WTC11 (cell line): ENCODE measurements around the gene CTNND1.

Experiments used
- ATF1 ChIP-seq: sonication (generic); formaldehyde crosslinking; IDR thresholded peaks from 2 replicates; pipeline ENCODE4 v1.8.1; 2023; ENCODE audit warnings: mild to moderate bottlenecking, moderate library complexity, missing genetic modification reagents
- CREM ChIP-seq: sonication (generic); formaldehyde crosslinking; IDR thresholded peaks from 2 replicates; pipeline ENCODE4 v1.8.1; 2022; ENCODE audit warnings: mild to moderate bottlenecking, missing genetic modification reagents, moderate library complexity
- MAX ChIP-seq: sonication (generic); formaldehyde crosslinking; IDR thresholded peaks from 2 replicates; pipeline ENCODE4 v1.8.0; 2022; ENCODE audit warnings: mild to moderate bottlenecking, missing genetic modification reagents
- NR2C2 ChIP-seq: sonication (generic); formaldehyde crosslinking; IDR thresholded peaks from 2 replicates; pipeline ENCODE4 v1.8.0; 2022; ENCODE audit warnings: mild to moderate bottlenecking, missing genetic modification reagents
- TF ChIP-seq, protein P1 (sequence below): fragments of 200-600 bp; IDR thresholded peaks from 2 replicates; pipeline ENCODE4 v1.8.0; 2022; ENCODE audit warnings: antibody characterized with exemption

GRCh38 chr11:57744357-57744756, 17.2 kb upstream of the CTNND1 start:
- TF ChIP-seq, protein P1, sequence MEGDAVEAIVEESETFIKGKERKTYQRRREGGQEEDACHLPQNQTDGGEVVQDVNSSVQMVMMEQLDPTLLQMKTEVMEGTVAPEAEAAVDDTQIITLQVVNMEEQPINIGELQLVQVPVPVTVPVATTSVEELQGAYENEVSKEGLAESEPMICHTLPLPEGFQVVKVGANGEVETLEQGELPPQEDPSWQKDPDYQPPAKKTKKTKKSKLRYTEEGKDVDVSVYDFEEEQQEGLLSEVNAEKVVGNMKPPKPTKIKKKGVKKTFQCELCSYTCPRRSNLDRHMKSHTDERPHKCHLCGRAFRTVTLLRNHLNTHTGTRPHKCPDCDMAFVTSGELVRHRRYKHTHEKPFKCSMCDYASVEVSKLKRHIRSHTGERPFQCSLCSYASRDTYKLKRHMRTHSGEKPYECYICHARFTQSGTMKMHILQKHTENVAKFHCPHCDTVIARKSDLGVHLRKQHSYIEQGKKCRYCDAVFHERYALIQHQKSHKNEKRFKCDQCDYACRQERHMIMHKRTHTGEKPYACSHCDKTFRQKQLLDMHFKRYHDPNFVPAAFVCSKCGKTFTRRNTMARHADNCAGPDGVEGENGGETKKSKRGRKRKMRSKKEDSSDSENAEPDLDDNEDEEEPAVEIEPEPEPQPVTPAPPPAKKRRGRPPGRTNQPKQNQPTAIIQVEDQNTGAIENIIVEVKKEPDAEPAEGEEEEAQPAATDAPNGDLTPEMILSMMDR: no peak
- TF ChIP-seq NR2C2: no peak
- no peak for TF ChIP-seq CREM (CRISPR knock-in tag)
- TF ChIP-seq MAX (CRISPR knock-in tag): no peak
- TF ChIP-seq ATF1 (CRISPR knock-in tag): no peak
